ENCODE measurements around the gene SUFU.

Gene SUFU

GRCh38 chr10:102644066-102644645 is 140.4 kb downstream of the SUFU start, which contains the start of gene TRIM8:
Gene TRIM8 (plus strand): TSS chr10:102644479. CDS start chr10:102644618, 139 bp downstream.
- Mint-ChIP-seq H3K27me3 (no peaks in the 10 kb centered on the region), H3K4me1 (ENCODE audit: low read depth) (peaks cover 39% of the 10 kb centered on the region), H3K36me3 (ENCODE audit: low read depth) (peaks cover 8% of the 10 kb centered on the region), H3K27ac (peak within 1 kb of the TSS; percentile 84), H3K9me3 (no peaks in the 10 kb centered on the region), H3K4me3 (peak within 1 kb of the TSS; percentile 98)

- H3K4me1 Mint-ChIP-seq (ENCODE audit: low read depth), result peaks cover 41% of the 10 kb centered on the region
- H3K36me3 Mint-ChIP-seq (ENCODE audit: low read depth), result peaks cover 8% of the 10 kb centered on the region
- peak overlapping the region; percentile 98 for H3K4me3 Mint-ChIP-seq
- peak overlapping the region; percentile 84 for H3K27ac Mint-ChIP-seq
- H3K27me3 Mint-ChIP-seq, result no peaks in the 10 kb centered on the region
- no peaks in the 10 kb centered on the region for H3K9me3 Mint-ChIP-seq
These were observed 141.0 kb downstream of the SUFU start for GRCh38 chr10:102644646-102645387.

GRCh38 chr10:102645388-102645740 is 141.6 kb downstream of the SUFU start:
- Mint-ChIP-seq H3K4me1 (ENCODE audit: low read depth) (peaks cover 45% of the 10 kb centered on the region), H3K27me3 (no peaks in the 10 kb centered on the region), H3K27ac (peak overlapping the region; percentile 84), H3K4me3 (peak overlapping the region; percentile 98), H3K9me3 (no peaks in the 10 kb centered on the region), H3K36me3 (ENCODE audit: low read depth) (peaks cover 8% of the 10 kb centered on the region)

GRCh38 chr10:102645741-102646609 is 142.2 kb downstream of the SUFU start:
- peak overlapping the region; percentile 84 for H3K27ac Mint-ChIP-seq
- H3K27me3 Mint-ChIP-seq, result no peaks in the 10 kb centered on the region
- H3K9me3 Mint-ChIP-seq, result no peaks in the 10 kb centered on the region
- H3K4me3 Mint-ChIP-seq, result peak overlapping the region; percentile 98
- H3K36me3 Mint-ChIP-seq (ENCODE audit: low read depth), result peaks cover 8% of the 10 kb centered on the region
- peaks cover 51% of the 10 kb centered on the region for H3K4me1 Mint-ChIP-seq (ENCODE audit: low read depth)

GRCh38 chr10:102646610-102647442 is 143.1 kb downstream of the SUFU start:
- H3K4me3 Mint-ChIP-seq, result peak overlapping the region; percentile 98
- H3K27me3 Mint-ChIP-seq, result no peaks in the 10 kb centered on the region

GRCh38 chr10:102647443-102648268 is 143.9 kb downstream of the SUFU start:
- Mint-ChIP-seq H3K4me1 (ENCODE audit: low read depth) (peaks cover 61% of the 10 kb centered on the region), H3K27me3 (no peaks in the 10 kb centered on the region), H3K4me3 (peak overlapping the region; percentile 98), H3K9me3 (no peaks in the 10 kb centered on the region), H3K27ac (no peak overlapping the region), H3K36me3 (ENCODE audit: low read depth) (peaks cover 15% of the 10 kb centered on the region)

More at GRCh38 chr10:102646610-102647442, 143.1 kb downstream of the SUFU start:
- peaks cover 54% of the 10 kb centered on the region for H3K4me1 Mint-ChIP-seq (ENCODE audit: low read depth)
- H3K9me3 Mint-ChIP-seq, result no peaks in the 10 kb centered on the region
- H3K27ac Mint-ChIP-seq, result peak overlapping the region; percentile 84
- peaks cover 8% of the 10 kb centered on the region for H3K36me3 Mint-ChIP-seq (ENCODE audit: low read depth)

- H3K27me3 Mint-ChIP-seq, result no peaks in the 10 kb centered on the region
- no peaks in the 10 kb centered on the region for H3K9me3 Mint-ChIP-seq
- H3K4me3 Mint-ChIP-seq, result peak overlapping the region; percentile 98
- peaks cover 68% of the 10 kb centered on the region for H3K4me1 Mint-ChIP-seq (ENCODE audit: low read depth)
- peak overlapping the region; percentile 61 for H3K27ac Mint-ChIP-seq
- H3K36me3 Mint-ChIP-seq (ENCODE audit: low read depth), result peaks cover 20% of the 10 kb centered on the region
These were observed 144.6 kb downstream of the SUFU start for GRCh38 chr10:102648269-102648888.

- no peaks in the 10 kb centered on the region for H3K27me3 Mint-ChIP-seq
- H3K9me3 Mint-ChIP-seq, result no peaks in the 10 kb centered on the region
- H3K36me3 Mint-ChIP-seq (ENCODE audit: low read depth), result peaks cover 28% of the 10 kb centered on the region
- H3K4me1 Mint-ChIP-seq (ENCODE audit: low read depth), result peaks cover 74% of the 10 kb centered on the region
- peak overlapping the region; percentile 88 for H3K27ac Mint-ChIP-seq
- peak overlapping the region; percentile 98 for H3K4me3 Mint-ChIP-seq
These were observed 145.4 kb downstream of the SUFU start for GRCh38 chr10:102648889-102649796.

- no peak overlapping the region for H3K4me3 Mint-ChIP-seq
- no peaks in the 10 kb centered on the region for H3K9me3 Mint-ChIP-seq
- peaks cover 74% of the 10 kb centered on the region for H3K4me1 Mint-ChIP-seq (ENCODE audit: low read depth)
- no peak overlapping the region for H3K27ac Mint-ChIP-seq
- peaks cover 32% of the 10 kb centered on the region for H3K36me3 Mint-ChIP-seq (ENCODE audit: low read depth)
- no peaks in the 10 kb centered on the region for H3K27me3 Mint-ChIP-seq
These were observed 146.3 kb downstream of the SUFU start for GRCh38 chr10:102649797-102650654.

- peak overlapping the region; percentile 87 for H3K27ac Mint-ChIP-seq
- H3K27me3 Mint-ChIP-seq, result no peaks in the 10 kb centered on the region
- H3K36me3 Mint-ChIP-seq (ENCODE audit: low read depth), result peaks cover 32% of the 10 kb centered on the region
- peaks cover 74% of the 10 kb centered on the region for H3K4me1 Mint-ChIP-seq (ENCODE audit: low read depth)
- peak overlapping the region; percentile 23 for H3K4me3 Mint-ChIP-seq
- H3K9me3 Mint-ChIP-seq, result no peaks in the 10 kb centered on the region
These were observed 147.1 kb downstream of the SUFU start for GRCh38 chr10:102650655-102651454.

GRCh38 chr10:102651455-102652169 is 147.8 kb downstream of the SUFU start:
- Mint-ChIP-seq H3K36me3 (ENCODE audit: low read depth) (peaks cover 34% of the 10 kb centered on the region), H3K9me3 (no peaks in the 10 kb centered on the region), H3K4me3 (peak overlapping the region; percentile 62), H3K27ac (peak overlapping the region; percentile 87), H3K4me1 (ENCODE audit: low read depth) (peaks cover 68% of the 10 kb centered on the region), H3K27me3 (no peaks in the 10 kb centered on the region)
